ENCODE results near the gene CD36.

Gene CD36

GRCh38 chr7:80604436-80604835 lies 34.0 kb upstream of the CD36 start:
- Histone ChIP-seq H3K27me3 (ENCODE audit: control insufficient read depth in 5 of 5, insufficient read depth in 4 of 5, low read length in 5 of 5) (no peaks in the 10 kb centered on the region), H3K27ac (ENCODE audit: low read depth, low read length) (peak overlapping the region; percentile 80), H3K9ac (ENCODE audit: low read length in 5 of 5) (no peak overlapping the region), H3K4me3 (ENCODE audit: low read depth in 1 of 5, low read length in 5 of 5) (peak overlapping the region in 2 of 5 donors; percentile 56 to 61), H3K9me3 (ENCODE audit: control insufficient read depth in 5 of 5, low read length in 5 of 5) (no peaks in the 10 kb centered on the region), H3K4me1 (ENCODE audit: control insufficient read depth in 5 of 5, insufficient read depth in 5 of 5, low read length in 5 of 5) (peaks cover 0 to 43% (median 19%) of the 10 kb centered on the region in 5 donors), H3K36me3 (ENCODE audit: control insufficient read depth in 5 of 5, insufficient read depth in 5 of 5, low read length in 5 of 5) (no peaks in the 10 kb centered on the region)

DNA sequence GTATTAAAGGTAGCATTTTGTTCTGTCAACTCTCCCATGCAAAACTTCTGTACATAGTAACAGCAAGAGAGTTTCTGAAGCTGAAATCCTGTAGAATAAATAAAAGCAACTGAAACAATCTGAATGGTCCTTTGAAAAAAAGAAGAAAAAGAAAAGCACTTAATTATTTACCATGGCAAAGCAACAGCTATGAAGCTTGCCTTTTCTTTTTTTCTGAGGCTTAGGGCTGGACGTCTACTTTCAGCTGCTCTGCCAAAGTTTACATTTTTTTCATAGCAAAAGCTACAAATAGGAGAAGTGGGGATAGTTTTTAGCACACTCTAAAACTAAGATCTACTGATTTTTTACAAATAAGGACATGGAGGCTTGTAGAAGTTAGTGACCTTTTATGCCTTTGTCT lies 31.3 kb upstream of the CD36 start:
- Histone ChIP-seq H3K4me3 (ENCODE audit: low read depth in 1 of 5, low read length in 5 of 5) (peak overlapping the region in 4 of 5 donors; percentile 1 to 56 (median 43)), H3K27me3 (ENCODE audit: control insufficient read depth in 5 of 5, insufficient read depth in 4 of 5, low read length in 5 of 5) (no peaks in the 10 kb centered on the region), H3K9ac (ENCODE audit: low read length in 5 of 5) (peak overlapping the region in 2 of 5 donors; percentile 2 to 6), H3K4me1 (ENCODE audit: control insufficient read depth in 5 of 5, insufficient read depth in 5 of 5, low read length in 5 of 5) (peaks cover 0 to 47% (median 25%) of the 10 kb centered on the region in 5 donors), H3K9me3 (ENCODE audit: control insufficient read depth in 5 of 5, low read length in 5 of 5) (no peaks in the 10 kb centered on the region), H3K27ac (ENCODE audit: low read depth, low read length) (peak overlapping the region; percentile 45), H3K36me3 (ENCODE audit: control insufficient read depth in 5 of 5, insufficient read depth in 5 of 5, low read length in 5 of 5) (no peaks in the 10 kb centered on the region)

- Histone ChIP-seq H3K4me3 (ENCODE audit: low read depth in 1 of 5, low read length in 5 of 5) (peak overlapping the region in 2 of 5 donors; percentile 41 to 47), H3K9ac (ENCODE audit: low read length in 5 of 5) (peak overlapping the region in 1 of 5 donors; percentile 53), H3K4me1 (ENCODE audit: control insufficient read depth in 5 of 5, insufficient read depth in 5 of 5, low read length in 5 of 5) (peaks cover 0 to 58% (median 24%) of the 10 kb centered on the region in 5 donors)
Measured at GRCh38 chr7:80608336-80608735, 30.1 kb upstream of the CD36 start.

GRCh38 chr7:80609751-80610150 lies 28.7 kb upstream of the CD36 start:
- no peaks in the 10 kb centered on the region for H3K9me3 ChIP-seq (ENCODE audit: control insufficient read depth in 5 of 5, low read length in 5 of 5)
- no peaks in the 10 kb centered on the region for H3K27me3 ChIP-seq (ENCODE audit: control insufficient read depth in 5 of 5, insufficient read depth in 4 of 5, low read length in 5 of 5)
- peaks cover 0 to 72% (median 24%) of the 10 kb centered on the region in 5 donors for H3K4me1 ChIP-seq (ENCODE audit: control insufficient read depth in 5 of 5, insufficient read depth in 5 of 5, low read length in 5 of 5)
- H3K4me3 ChIP-seq (ENCODE audit: low read depth in 1 of 5, low read length in 5 of 5) = peak overlapping the region in 2 of 5 donors; percentile 41 to 47
- H3K27ac ChIP-seq (ENCODE audit: low read depth, low read length) = peak overlapping the region; percentile 49
- no peaks in the 10 kb centered on the region for H3K36me3 ChIP-seq (ENCODE audit: control insufficient read depth in 5 of 5, insufficient read depth in 5 of 5, low read length in 5 of 5)
- H3K9ac ChIP-seq (ENCODE audit: low read length in 5 of 5) = peak overlapping the region in 2 of 5 donors; percentile 50 to 53

More at GRCh38 chr7:80608336-80608735, 30.1 kb upstream of the CD36 start:
- Histone ChIP-seq H3K27ac (ENCODE audit: low read depth, low read length) (peak overlapping the region; percentile 49), H3K36me3 (ENCODE audit: control insufficient read depth in 5 of 5, insufficient read depth in 5 of 5, low read length in 5 of 5) (no peaks in the 10 kb centered on the region), H3K9me3 (ENCODE audit: control insufficient read depth in 5 of 5, low read length in 5 of 5) (no peaks in the 10 kb centered on the region), H3K27me3 (ENCODE audit: control insufficient read depth in 5 of 5, insufficient read depth in 4 of 5, low read length in 5 of 5) (no peaks in the 10 kb centered on the region)

DNA sequence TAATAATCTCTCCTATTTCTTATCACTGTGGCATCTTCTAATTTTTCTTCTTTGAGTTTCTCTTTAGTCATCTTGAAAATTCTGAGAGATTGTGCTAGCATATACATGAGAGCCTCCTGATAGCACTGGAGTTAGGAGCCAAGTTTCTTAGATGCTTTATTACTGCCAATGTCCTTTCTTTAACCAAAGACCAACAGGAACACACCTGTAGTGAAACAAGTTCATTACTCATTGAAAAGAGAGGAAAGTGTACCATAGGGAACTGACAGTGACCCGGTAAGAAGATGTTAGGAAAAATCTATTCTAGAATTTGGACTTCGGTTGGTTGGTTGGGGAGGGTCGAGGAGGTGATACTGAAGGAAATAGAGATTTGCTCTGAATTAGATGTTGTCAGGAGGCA lies 27.1 kb upstream of the CD36 start:
- H3K36me3 ChIP-seq (ENCODE audit: control insufficient read depth in 5 of 5, insufficient read depth in 5 of 5, low read length in 5 of 5) = no peaks in the 10 kb centered on the region
- no peaks in the 10 kb centered on the region for H3K27me3 ChIP-seq (ENCODE audit: control insufficient read depth in 5 of 5, insufficient read depth in 4 of 5, low read length in 5 of 5)
- H3K9me3 ChIP-seq (ENCODE audit: control insufficient read depth in 5 of 5, low read length in 5 of 5) = no peaks in the 10 kb centered on the region
- peak overlapping the region; percentile 59 for H3K27ac ChIP-seq (ENCODE audit: low read depth, low read length)
- H3K4me1 ChIP-seq (ENCODE audit: control insufficient read depth in 5 of 5, insufficient read depth in 5 of 5, low read length in 5 of 5) = peaks cover 0 to 87% (median 34%) of the 10 kb centered on the region in 5 donors
- H3K4me3 ChIP-seq (ENCODE audit: low read depth in 1 of 5, low read length in 5 of 5) = no peak overlapping the region
- peak overlapping the region in 1 of 5 donors; percentile 40 for H3K9ac ChIP-seq (ENCODE audit: low read length in 5 of 5)

- peak overlapping the region; percentile 59 for H3K27ac ChIP-seq (ENCODE audit: low read depth, low read length)
Measured at GRCh38 chr7:80611779-80612178, 26.7 kb upstream of the CD36 start.

GRCh38 chr7:80612880-80613279 lies 25.6 kb upstream of the CD36 start:
- Histone ChIP-seq H3K4me1 (ENCODE audit: control insufficient read depth in 5 of 5, insufficient read depth in 5 of 5, low read length in 5 of 5) (peaks cover 0 to 80% (median 26%) of the 10 kb centered on the region in 5 donors), H3K27ac (ENCODE audit: low read depth, low read length) (peak overlapping the region; percentile 43), H3K4me3 (ENCODE audit: low read depth in 1 of 5, low read length in 5 of 5) (no peak overlapping the region), H3K36me3 (ENCODE audit: control insufficient read depth in 5 of 5, insufficient read depth in 5 of 5, low read length in 5 of 5) (no peaks in the 10 kb centered on the region), H3K27me3 (ENCODE audit: control insufficient read depth in 5 of 5, insufficient read depth in 4 of 5, low read length in 5 of 5) (no peaks in the 10 kb centered on the region), H3K9ac (ENCODE audit: low read length in 5 of 5) (no peak overlapping the region), H3K9me3 (ENCODE audit: control insufficient read depth in 5 of 5, low read length in 5 of 5) (peaks cover 0 to under 1% (median 0%) of the 10 kb centered on the region in 5 donors)

More at GRCh38 chr7:80611779-80612178, 26.7 kb upstream of the CD36 start:
- H3K4me1 ChIP-seq (ENCODE audit: control insufficient read depth in 5 of 5, insufficient read depth in 5 of 5, low read length in 5 of 5) = peaks cover 0 to 87% (median 32%) of the 10 kb centered on the region in 5 donors
- no peak overlapping the region for H3K9ac ChIP-seq (ENCODE audit: low read length in 5 of 5)
- H3K27me3 ChIP-seq (ENCODE audit: control insufficient read depth in 5 of 5, insufficient read depth in 4 of 5, low read length in 5 of 5) = no peaks in the 10 kb centered on the region
- no peaks in the 10 kb centered on the region for H3K9me3 ChIP-seq (ENCODE audit: control insufficient read depth in 5 of 5, low read length in 5 of 5)
- H3K4me3 ChIP-seq (ENCODE audit: low read depth in 1 of 5, low read length in 5 of 5) = no peak overlapping the region
- no peaks in the 10 kb centered on the region for H3K36me3 ChIP-seq (ENCODE audit: control insufficient read depth in 5 of 5, insufficient read depth in 5 of 5, low read length in 5 of 5)

DNA sequence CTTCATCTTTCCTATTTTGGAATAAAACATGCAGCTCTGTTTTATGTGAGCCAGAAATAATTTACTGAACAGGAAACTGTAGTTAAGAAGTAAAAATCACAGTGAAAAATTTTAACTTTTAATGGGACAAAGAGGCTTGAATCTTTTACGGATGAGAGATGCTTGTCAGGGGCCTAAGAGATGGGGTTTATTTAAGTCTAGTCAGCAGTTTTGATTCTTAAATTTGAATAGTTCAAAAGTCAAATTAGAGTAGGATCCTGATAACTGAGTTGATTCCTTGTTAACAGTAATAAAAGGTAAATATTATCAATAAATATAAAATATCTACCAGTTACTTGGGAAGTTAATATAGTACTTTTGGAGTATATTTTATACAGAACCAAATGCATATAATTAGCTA lies 24.9 kb upstream of the CD36 start:
- Histone ChIP-seq H3K4me3 (ENCODE audit: low read depth in 1 of 5, low read length in 5 of 5) (no peak overlapping the region), H3K27me3 (ENCODE audit: control insufficient read depth in 5 of 5, insufficient read depth in 4 of 5, low read length in 5 of 5) (no peaks in the 10 kb centered on the region), H3K9ac (ENCODE audit: low read length in 5 of 5) (no peak overlapping the region), H3K36me3 (ENCODE audit: control insufficient read depth in 5 of 5, insufficient read depth in 5 of 5, low read length in 5 of 5) (no peaks in the 10 kb centered on the region), H3K9me3 (ENCODE audit: control insufficient read depth in 5 of 5, low read length in 5 of 5) (peaks cover 0 to 3% (median under 1%) of the 10 kb centered on the region in 5 donors), H3K4me1 (ENCODE audit: control insufficient read depth in 5 of 5, insufficient read depth in 5 of 5, low read length in 5 of 5) (peaks cover 0 to 74% (median 26%) of the 10 kb centered on the region in 5 donors), H3K27ac (ENCODE audit: low read depth, low read length) (peak overlapping the region; percentile 43)

DNA sequence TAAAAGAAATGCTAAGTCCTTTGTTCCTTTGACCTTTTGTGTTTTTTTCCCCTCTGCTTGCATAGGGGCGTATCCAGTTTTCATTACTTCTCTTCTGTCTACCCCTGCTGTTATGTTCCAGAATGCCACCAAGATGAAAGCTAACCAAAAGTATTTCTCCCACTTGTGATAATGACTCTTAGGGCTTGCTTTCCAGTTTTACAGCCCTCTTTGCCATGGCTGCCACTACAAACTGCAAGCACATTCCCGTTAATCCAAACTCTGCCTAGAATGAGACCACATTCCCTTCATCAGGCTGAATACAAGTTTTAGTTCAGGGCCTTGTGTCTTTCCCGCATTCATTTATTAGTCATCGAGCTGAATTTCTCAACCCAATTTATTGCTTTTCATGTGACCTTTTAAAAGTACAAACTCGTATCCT lies 23.6 kb upstream of the CD36 start:
- H3K4me3 ChIP-seq (ENCODE audit: low read depth in 1 of 5, low read length in 5 of 5) = peak overlapping the region in 3 of 5 donors; percentile 13 to 30 (median 23)
- H3K36me3 ChIP-seq (ENCODE audit: control insufficient read depth in 5 of 5, insufficient read depth in 5 of 5, low read length in 5 of 5) = no peaks in the 10 kb centered on the region
- no peaks in the 10 kb centered on the region for H3K27me3 ChIP-seq (ENCODE audit: control insufficient read depth in 5 of 5, insufficient read depth in 4 of 5, low read length in 5 of 5)
- H3K9ac ChIP-seq (ENCODE audit: low read length in 5 of 5) = peak overlapping the region in 1 of 5 donors; percentile 27
- peak overlapping the region; percentile 76 for H3K27ac ChIP-seq (ENCODE audit: low read depth, low read length)
- H3K9me3 ChIP-seq (ENCODE audit: control insufficient read depth in 5 of 5, low read length in 5 of 5) = peaks cover 0 to 8% (median 4%) of the 10 kb centered on the region in 5 donors
- peaks cover 0 to 63% (median 23%) of the 10 kb centered on the region in 5 donors for H3K4me1 ChIP-seq (ENCODE audit: control insufficient read depth in 5 of 5, insufficient read depth in 5 of 5, low read length in 5 of 5)

GRCh38 chr7:80618096-80618495 lies 20.3 kb upstream of the CD36 start:
- Histone ChIP-seq H3K27ac (ENCODE audit: low read depth, low read length) (peak overlapping the region; percentile 23), H3K9ac (ENCODE audit: low read length in 5 of 5) (no peak overlapping the region), H3K36me3 (ENCODE audit: control insufficient read depth in 5 of 5, insufficient read depth in 5 of 5, low read length in 5 of 5) (no peaks in the 10 kb centered on the region), H3K4me1 (ENCODE audit: control insufficient read depth in 5 of 5, insufficient read depth in 5 of 5, low read length in 5 of 5) (peaks cover 0 to 64% (median 27%) of the 10 kb centered on the region in 5 donors), H3K27me3 (ENCODE audit: control insufficient read depth in 5 of 5, insufficient read depth in 4 of 5, low read length in 5 of 5) (no peaks in the 10 kb centered on the region), H3K4me3 (ENCODE audit: low read depth in 1 of 5, low read length in 5 of 5) (no peak overlapping the region), H3K9me3 (ENCODE audit: control insufficient read depth in 5 of 5, low read length in 5 of 5) (peaks cover 0 to 8% (median 4%) of the 10 kb centered on the region in 5 donors)

Measured in subcutaneous abdominal adipose tissue (tissue), 5 donors.